ENCODE results near the gene RRAD. TPM values are rescaled to one million over a fixed set of nuclear protein-coding genes. Genes with fewer than 3 reads are reported as not detected.
A peak's percentile ranks its signal among the peaks of the same experiment; 100 is the strongest.
"Not testable (repeated sequence)": the region's sequence is repeated elsewhere in the genome, so short reads cannot be mapped to it uniquely, and the experiment has no call there.

The RRAD gene
- polyA plus RNA-seq, 1 donor from 2014 or later, result not detected

- not testable (repeated sequence) for H3K27ac Mint-ChIP-seq, H3K9me3 Mint-ChIP-seq, H3K4me3 Mint-ChIP-seq, H3K36me3 Mint-ChIP-seq
- peaks cover 24% of the 10 kb centered on the region for H3K27me3 Mint-ChIP-seq
- peaks cover 7 to 12% (median 8%) of the 10 kb centered on the region in 3 donors for H3K4me1 Mint-ChIP-seq
Observed at GRCh38 chr16:66944971-66945370, 19.6 kb upstream of the RRAD start.

DNA sequence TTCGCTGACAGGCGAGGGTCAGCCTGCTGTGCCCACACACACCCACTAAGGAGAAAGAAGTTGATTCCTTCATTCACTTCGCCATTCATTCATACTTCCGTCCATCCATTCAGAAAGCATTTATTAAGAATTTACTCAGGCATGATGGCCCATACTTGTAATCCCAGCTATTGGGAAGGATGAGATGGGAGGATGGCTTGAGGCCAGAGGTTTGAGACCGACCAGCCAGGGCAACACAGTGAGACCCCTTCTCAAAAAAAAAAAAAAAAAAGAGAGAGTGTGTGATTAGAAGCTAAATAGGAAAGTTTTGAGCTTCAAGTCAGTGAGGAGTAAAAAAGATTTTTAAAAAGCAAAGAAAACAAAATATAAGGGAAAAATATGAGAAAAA, 18.7 kb upstream of the RRAD start:
- Mint-ChIP-seq H3K4me1 (peaks cover 7 to 12% (median 8%) of the 10 kb centered on the region in 3 donors), H3K27me3 (peaks cover 17% of the 10 kb centered on the region), H3K4me3 (no peak overlapping the region), H3K36me3 (peaks cover 3% of the 10 kb centered on the region), H3K27ac (no peak overlapping the region), H3K9me3 (no peaks in the 10 kb centered on the region)

DNA sequence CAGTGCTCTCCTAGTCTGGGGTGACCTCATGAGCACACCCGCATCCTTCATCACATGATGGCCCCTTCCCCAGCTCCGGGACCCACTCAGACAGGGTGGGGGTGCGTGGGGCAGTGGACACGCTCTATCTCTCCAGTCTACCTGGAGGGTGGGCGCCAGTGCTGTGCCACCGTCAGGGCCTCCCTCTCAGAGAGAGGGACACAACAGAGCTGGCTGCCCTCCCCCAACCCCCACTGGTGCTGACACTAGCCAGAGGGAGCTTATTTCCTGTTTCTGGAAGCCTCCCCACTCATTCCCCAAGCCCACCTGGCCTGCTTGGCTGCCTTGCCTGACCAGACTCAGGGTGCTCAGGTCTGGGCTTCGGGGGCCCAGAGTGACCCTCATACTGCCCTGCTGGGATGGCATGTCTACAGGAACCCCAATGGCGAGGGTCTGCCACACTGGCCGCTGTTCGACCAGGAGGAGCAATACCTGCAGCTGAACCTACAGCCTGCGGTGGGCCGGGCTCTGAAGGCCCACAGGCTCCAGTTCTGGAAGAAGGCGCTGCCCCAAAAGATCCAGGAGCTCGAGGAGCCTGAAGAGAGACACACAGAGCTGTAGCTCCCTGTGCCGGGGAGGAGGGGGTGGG, 18.2 kb upstream of the RRAD start:
- H3K9me3 Mint-ChIP-seq, result no peaks in the 10 kb centered on the region
- H3K36me3 Mint-ChIP-seq, result peaks cover 3% of the 10 kb centered on the region
- H3K4me1 Mint-ChIP-seq, result peaks cover 7 to 11% (median 8%) of the 10 kb centered on the region in 3 donors
- H3K27ac Mint-ChIP-seq, result no peak overlapping the region
- H3K27me3 Mint-ChIP-seq, result peaks cover 12% of the 10 kb centered on the region
- no peak overlapping the region for H3K4me3 Mint-ChIP-seq

- Mint-ChIP-seq H3K4me1 (peaks cover 5 to 7% (median 7%) of the 10 kb centered on the region in 3 donors), H3K27me3 (peaks cover 6% of the 10 kb centered on the region), H3K9me3 (no peaks in the 10 kb centered on the region), H3K36me3 (peaks cover 3% of the 10 kb centered on the region), H3K27ac (no peak overlapping the region), H3K4me3 (no peak overlapping the region)
Observed at GRCh38 chr16:66942981-66943380, 17.6 kb upstream of the RRAD start.

DNA sequence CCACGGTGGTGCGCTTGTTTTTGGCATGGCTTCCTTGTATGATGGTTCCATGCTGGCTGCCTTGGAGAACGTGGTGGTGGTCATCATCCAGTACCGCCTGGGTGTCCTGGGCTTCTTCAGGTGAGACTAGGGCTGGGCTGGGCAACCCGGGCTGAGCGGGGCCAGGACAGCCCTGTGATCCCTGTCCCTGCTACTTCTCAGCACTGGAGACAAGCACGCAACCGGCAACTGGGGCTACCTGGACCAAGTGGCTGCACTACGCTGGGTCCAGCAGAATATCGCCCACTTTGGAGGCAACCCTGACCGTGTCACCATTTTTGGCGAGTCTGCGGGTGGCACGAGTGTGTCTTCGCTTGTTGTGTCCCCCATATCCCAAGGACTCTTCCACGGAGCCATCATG, 14.9 kb upstream of the RRAD start:
- H3K27ac Mint-ChIP-seq, result no peak overlapping the region
- H3K36me3 Mint-ChIP-seq, result peaks cover 2% of the 10 kb centered on the region
- H3K9me3 Mint-ChIP-seq, result no peaks in the 10 kb centered on the region

DNA sequence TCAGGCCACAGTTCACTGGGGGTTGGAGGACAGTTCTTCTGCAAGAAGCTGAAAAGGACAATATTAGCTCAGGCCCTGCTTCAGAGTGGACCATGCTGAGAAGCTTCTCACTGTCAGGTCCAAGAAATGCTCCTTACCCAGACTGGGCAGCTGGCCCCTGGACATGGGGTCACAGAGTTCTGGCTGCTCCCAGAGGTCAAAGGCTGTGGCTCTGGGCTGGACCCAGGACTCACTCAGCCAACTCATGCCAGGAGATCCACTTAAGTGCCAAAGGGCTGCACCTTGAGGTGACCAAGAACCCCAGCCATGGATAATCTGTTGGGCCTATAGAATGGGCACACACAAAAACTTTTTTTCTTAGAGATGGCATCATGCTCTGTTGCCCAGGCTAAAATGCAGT, 14.0 kb upstream of the RRAD start:
- H3K36me3 Mint-ChIP-seq, result peaks cover 2% of the 10 kb centered on the region
- H3K27me3 Mint-ChIP-seq, result no peaks in the 10 kb centered on the region
- H3K9me3 Mint-ChIP-seq, result no peaks in the 10 kb centered on the region
- peaks cover 12 to 19% (median 15%) of the 10 kb centered on the region in 3 donors for H3K4me1 Mint-ChIP-seq
- peak overlapping the region in 1 of 4 donors; percentile 31 for H3K4me3 Mint-ChIP-seq
- no peak overlapping the region for H3K27ac Mint-ChIP-seq

More for the DNA sequence above, 14.9 kb upstream of the RRAD start:
- Mint-ChIP-seq H3K27me3 (no peaks in the 10 kb centered on the region), H3K4me3 (peak overlapping the region in 1 of 4 donors; percentile 40), H3K4me1 (peaks cover 9 to 18% (median 14%) of the 10 kb centered on the region in 3 donors)

DNA sequence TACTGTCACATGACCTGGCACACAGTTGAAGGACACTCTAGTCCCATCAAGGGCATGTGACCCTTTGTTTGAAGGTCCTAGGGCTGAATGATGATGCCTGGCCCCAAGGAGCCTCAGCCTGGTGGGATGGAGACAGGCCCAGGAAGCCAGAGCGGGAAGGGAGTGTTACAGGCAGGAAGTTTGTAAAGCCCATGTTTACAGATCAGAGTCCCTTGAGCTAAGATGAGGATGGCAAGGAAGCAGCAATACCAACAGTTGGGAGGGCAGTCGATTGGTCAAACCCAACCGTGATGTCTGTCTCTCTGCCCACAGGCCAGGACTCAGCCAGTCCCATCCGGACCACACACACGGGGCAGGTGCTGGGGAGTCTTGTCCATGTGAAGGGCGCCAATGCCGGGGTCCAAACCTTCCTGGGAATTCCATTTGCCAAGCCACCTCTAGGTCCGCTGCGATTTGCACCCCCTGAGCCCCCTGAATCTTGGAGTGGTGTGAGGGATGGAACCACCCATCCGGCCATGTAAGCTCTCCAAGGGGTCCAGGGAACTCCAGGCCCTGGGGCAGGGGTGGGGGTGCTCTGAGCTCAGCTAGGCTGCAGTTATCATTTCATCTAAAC, 12.5 kb upstream of the RRAD start:
- Mint-ChIP-seq H3K4me3 (peak overlapping the region in 1 of 4 donors; percentile 97), H3K27me3 (no peaks in the 10 kb centered on the region), H3K27ac (peak overlapping the region in 2 of 3 donors; percentile 6 to 92), H3K4me1 (peaks cover 25 to 34% (median 28%) of the 10 kb centered on the region in 3 donors), H3K9me3 (no peaks in the 10 kb centered on the region), H3K36me3 (peaks cover 6% of the 10 kb centered on the region)

- peaks cover 31 to 39% (median 32%) of the 10 kb centered on the region in 3 donors for H3K4me1 Mint-ChIP-seq
- no peaks in the 10 kb centered on the region for H3K9me3 Mint-ChIP-seq
- H3K36me3 Mint-ChIP-seq, result peaks cover 10% of the 10 kb centered on the region
- peak overlapping the region; percentile 44 to 97 (median 72) for H3K4me3 Mint-ChIP-seq
- H3K27me3 Mint-ChIP-seq, result no peaks in the 10 kb centered on the region
- peak overlapping the region; percentile 6 to 92 (median 53) for H3K27ac Mint-ChIP-seq
Observed at GRCh38 chr16:66936889-66937554, 11.7 kb upstream of the RRAD start.

DNA sequence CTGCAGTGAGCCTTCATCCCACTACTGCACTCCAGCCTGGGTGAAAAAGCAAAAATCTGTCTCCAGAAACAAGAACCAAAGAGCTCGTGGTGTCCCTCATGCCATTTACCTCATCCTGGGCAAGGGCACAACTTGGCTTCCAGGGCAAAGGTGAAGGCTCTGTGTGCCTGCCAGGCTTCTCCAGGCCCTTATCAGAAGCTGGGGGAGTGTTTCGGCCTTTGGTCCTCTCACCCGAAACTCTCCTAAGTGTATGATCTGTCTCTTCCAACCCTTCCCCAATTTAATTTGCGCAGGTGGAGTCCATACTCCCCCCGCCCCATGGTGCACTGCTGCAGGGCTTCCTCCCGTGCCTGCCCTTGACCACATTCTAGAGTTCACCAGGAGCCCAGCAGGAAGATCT, 11.1 kb upstream of the RRAD start:
- peaks cover 10% of the 10 kb centered on the region for H3K36me3 Mint-ChIP-seq
- peak overlapping the region in 2 of 3 donors; percentile 16 to 92 for H3K27ac Mint-ChIP-seq
- peaks cover 31 to 39% (median 33%) of the 10 kb centered on the region in 3 donors for H3K4me1 Mint-ChIP-seq
- H3K9me3 Mint-ChIP-seq, result no peaks in the 10 kb centered on the region
- peak overlapping the region; percentile 58 to 98 (median 91) for H3K4me3 Mint-ChIP-seq
- H3K27me3 Mint-ChIP-seq, result no peaks in the 10 kb centered on the region

GRCh38 chr16:66935314-66936011, 10.1 kb upstream of the RRAD start, which contains the start of gene CES2:
Gene CES2 (plus strand): TSS chr16:66935516. CDS start chr16:66935636, 120 bp downstream.
- peaks cover 8% of the 10 kb centered on the region for H3K36me3 Mint-ChIP-seq

GRCh38 chr16:66934839-66935313, 9.5 kb upstream of the RRAD start:
- H3K4me3 Mint-ChIP-seq, result peak overlapping the region; percentile 97 to 99 (median 98)
- not testable (repeated sequence) for H3K36me3 Mint-ChIP-seq, H3K27me3 Mint-ChIP-seq

More at GRCh38 chr16:66935314-66936011, 10.1 kb upstream of the RRAD start, which contains the start of gene CES2:
- H3K9me3 Mint-ChIP-seq, result no peaks in the 10 kb centered on the region
- no peaks in the 10 kb centered on the region for H3K27me3 Mint-ChIP-seq
- H3K4me3 Mint-ChIP-seq, result peak within 1 kb of the TSS; percentile 97 to 99 (median 98)
- H3K4me1 Mint-ChIP-seq, result peaks cover 31 to 39% (median 33%) of the 10 kb centered on the region in 3 donors
- peak within 1 kb of the TSS; percentile 92 to 99 (median 97) for H3K27ac Mint-ChIP-seq

DNA sequence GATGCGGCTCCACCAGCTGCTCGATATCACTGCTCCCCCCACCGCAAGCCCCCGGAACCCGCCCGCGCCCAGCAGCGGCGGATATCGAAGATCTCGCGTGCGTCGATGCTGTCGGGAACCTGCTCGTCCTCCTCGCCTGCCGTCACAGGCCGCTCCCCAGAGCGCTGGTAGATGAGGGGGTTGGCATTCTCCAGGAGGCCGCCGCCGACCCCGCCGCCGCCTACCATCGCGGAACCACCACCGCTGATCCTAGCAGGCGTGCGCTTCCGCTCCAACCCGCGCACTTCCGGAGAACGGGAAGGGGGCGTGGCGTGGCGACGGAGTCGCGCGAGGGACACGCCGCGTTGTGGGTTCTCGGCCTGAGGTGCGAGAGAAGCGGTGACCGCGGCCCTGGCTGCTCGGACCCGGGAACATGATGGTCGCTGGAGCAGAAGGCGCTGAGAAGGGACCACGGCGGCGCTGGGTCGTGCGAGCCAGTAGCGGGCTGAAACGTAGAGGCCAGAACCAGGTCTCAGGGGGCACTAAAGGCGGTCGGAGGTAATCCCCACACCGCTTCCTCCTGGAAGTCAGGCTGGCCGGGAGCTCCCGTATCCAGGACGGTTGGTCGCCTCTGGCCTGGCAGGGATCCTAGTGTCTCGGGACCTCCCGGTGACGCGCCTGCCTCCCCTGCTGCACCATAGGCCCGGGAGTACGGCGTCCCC, 9.0 kb upstream of the RRAD start, which contains the start of gene CIAO2B:
Gene CIAO2B, minus strand, starts transcription at position 265 of the 701 bp plus-strand sequence. Its CDS starts 38 bp downstream, at position 227.
- Mint-ChIP-seq H3K27ac (peak within 1 kb of the TSS; percentile 92 to 99 (median 97)), H3K4me3 (peak within 1 kb of the TSS; percentile 97 to 99 (median 98)), H3K36me3 (peaks cover 8% of the 10 kb centered on the region), H3K27me3 (no peaks in the 10 kb centered on the region), H3K4me1 (peaks cover 31 to 39% (median 33%) of the 10 kb centered on the region in 3 donors), H3K9me3 (no peaks in the 10 kb centered on the region)

More at GRCh38 chr16:66934839-66935313, 9.5 kb upstream of the RRAD start:
- peak overlapping the region; percentile 92 to 99 (median 97) for H3K27ac Mint-ChIP-seq
- H3K9me3 Mint-ChIP-seq, result not testable (repeated sequence)
- peaks cover 31 to 39% (median 33%) of the 10 kb centered on the region in 3 donors for H3K4me1 Mint-ChIP-seq

DNA sequence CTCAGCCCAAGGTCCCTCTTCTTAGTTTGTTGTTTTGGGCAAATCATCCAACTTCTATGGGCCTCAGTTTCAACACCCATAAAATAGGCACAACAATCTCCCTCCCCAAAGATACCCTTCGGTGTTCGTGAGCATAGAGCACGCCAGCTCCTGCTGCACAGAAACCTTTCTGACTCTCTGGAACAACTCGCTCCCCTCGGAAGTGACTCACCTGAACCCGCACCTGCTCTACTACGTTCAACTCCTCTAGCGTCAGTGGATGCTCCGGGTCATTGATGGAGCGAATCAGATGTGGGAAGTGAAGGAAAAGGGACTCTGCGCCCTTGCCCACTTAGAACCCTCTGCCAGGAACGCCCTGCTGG, 8.4 kb upstream of the RRAD start:
- H3K4me3 Mint-ChIP-seq, result peak overlapping the region; percentile 97 to 99 (median 98)
- H3K9me3 Mint-ChIP-seq, result no peaks in the 10 kb centered on the region
- peak overlapping the region; percentile 92 to 99 (median 97) for H3K27ac Mint-ChIP-seq
- no peaks in the 10 kb centered on the region for H3K27me3 Mint-ChIP-seq
- peaks cover 8% of the 10 kb centered on the region for H3K36me3 Mint-ChIP-seq
- peaks cover 31 to 39% (median 33%) of the 10 kb centered on the region in 3 donors for H3K4me1 Mint-ChIP-seq

DNA sequence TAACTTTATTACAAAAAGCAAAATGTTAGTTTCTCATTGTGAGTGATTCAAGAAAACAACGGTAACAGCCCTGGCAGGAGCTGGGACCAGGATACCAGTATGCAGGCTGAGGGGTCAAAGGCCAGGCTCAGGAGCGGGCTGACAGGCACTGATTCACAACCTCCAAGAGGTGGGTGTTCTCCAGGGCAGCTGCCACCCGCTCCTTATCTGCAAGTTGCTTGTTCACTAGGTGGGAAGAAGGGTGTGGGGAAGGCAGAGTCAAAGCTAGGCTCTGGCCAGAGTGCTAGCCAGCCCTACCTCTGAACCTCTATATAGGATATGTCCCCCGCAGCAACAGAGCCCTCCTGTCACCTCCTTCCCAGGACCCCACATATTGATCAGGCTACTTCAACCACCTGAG, 6.7 kb upstream of the RRAD start:
- Mint-ChIP-seq H3K27me3 (no peaks in the 10 kb centered on the region), H3K27ac (peak overlapping the region; percentile 67 to 97 (median 92)), H3K4me1 (peaks cover 27 to 33% (median 31%) of the 10 kb centered on the region in 3 donors), H3K36me3 (peaks cover 8% of the 10 kb centered on the region), H3K4me3 (peak overlapping the region in 3 of 4 donors; percentile 52 to 98 (median 97)), H3K9me3 (no peaks in the 10 kb centered on the region)
